Loucy (cell line): ENCODE measurements around the gene FAM111B.

Source experiments
- H2AFZ ChIP-seq: fragments of 200-600 bp; sonication (generic); 2 replicates; pipeline ENCODE4 v1.6.0; 2016; ENCODE audit warnings: antibody characterized with exemption, mild to moderate bottlenecking, low read length, moderate library complexity
- H3F3A ChIP-seq: fragments of 200-600 bp; 2 replicates; pipeline ENCODE4 v1.6.0; 2016; ENCODE audit warnings: antibody characterized with exemption, low read depth, mild to moderate bottlenecking
- H3K27me3 ChIP-seq: fragments of 200-600 bp; sonication (generic); 2 replicates; pipeline ENCODE4 v1.6.1; 2014; ENCODE audit warnings: low read length, mild to moderate bottlenecking; ENCODE audit not compliant: insufficient read depth, poor library complexity, severe bottlenecking
- H3K36me3 ChIP-seq: fragments of 200-600 bp; sonication (generic); 2 replicates; pipeline ENCODE4 v1.6.1; 2016; ENCODE audit warnings: low read length; ENCODE audit not compliant: insufficient read depth
- H3K4me1 ChIP-seq: fragments of 200-600 bp; sonication (generic); 2 replicates; pipeline ENCODE4 v1.5.1; 2014; ENCODE audit warnings: low read length, mild to moderate bottlenecking; ENCODE audit not compliant: insufficient read depth, poor library complexity, severe bottlenecking
- H3K4me2 ChIP-seq: fragments of 200-600 bp; sonication (generic); 2 replicates; pipeline ENCODE4 v1.6.0; 2014; ENCODE audit warnings: antibody characterized with exemption, low read length, low read depth, mild to moderate bottlenecking; ENCODE audit not compliant: poor library complexity, severe bottlenecking
- H3K4me3 ChIP-seq: fragments of 200-600 bp; sonication (generic); 2 replicates; pipeline ENCODE4 v1.5.1; 2014; ENCODE audit warnings: low read length, mild to moderate bottlenecking, mixed read lengths; ENCODE audit not compliant: poor library complexity, severe bottlenecking
- H3K79me2 ChIP-seq: fragments of 200-600 bp; sonication (generic); 2 replicates; pipeline ENCODE4 v1.6.1; 2014; ENCODE audit warnings: low read length; ENCODE audit not compliant: insufficient read depth
- H3K9ac ChIP-seq: fragments of 200-600 bp; sonication (generic); 2 replicates; pipeline ENCODE4 v1.6.0; 2014; ENCODE audit warnings: mild to moderate bottlenecking, low read depth, low read length, moderate library complexity; ENCODE audit not compliant: poor library complexity, severe bottlenecking
- H3K9me2 ChIP-seq: fragments of 200-600 bp; sonication (generic); replicated peaks from 2 replicates; pipeline ENCODE4 v1.6.1; 2016; ENCODE audit warnings: low read depth, low read length, mixed read lengths
- H3K9me3 ChIP-seq: fragments of 200-600 bp; sonication (generic); 2 replicates; pipeline ENCODE4 v1.6.1; 2014; ENCODE audit warnings: mild to moderate bottlenecking, antibody characterized with exemption, low read length, low read depth; ENCODE audit not compliant: insufficient read depth
- H4K20me1 ChIP-seq: fragments of 200-600 bp; sonication (generic); 2 replicates; pipeline ENCODE4 v1.6.0; 2014; ENCODE audit warnings: antibody characterized with exemption, low read length, mild to moderate bottlenecking; ENCODE audit not compliant: insufficient read depth, poor library complexity, severe bottlenecking
- EZH2phosphoT487 ChIP-seq: fragments of 200-600 bp; IDR thresholded peaks from 2 replicates; pipeline ENCODE4 v1.6.1; 2018; ENCODE audit warnings: antibody characterized with exemption, mild to moderate bottlenecking, moderate library complexity, borderline replicate concordance
- TF ChIP-seq, protein P1 (sequence below): fragments of 200-600 bp; sonication (generic); conservative IDR thresholded peaks from 2 replicates; pipeline ENCODE4 v1.5.1; 2014; ENCODE audit warnings: mild to moderate bottlenecking, antibody characterized with exemption, low read length

Gene FAM111B

DNA sequence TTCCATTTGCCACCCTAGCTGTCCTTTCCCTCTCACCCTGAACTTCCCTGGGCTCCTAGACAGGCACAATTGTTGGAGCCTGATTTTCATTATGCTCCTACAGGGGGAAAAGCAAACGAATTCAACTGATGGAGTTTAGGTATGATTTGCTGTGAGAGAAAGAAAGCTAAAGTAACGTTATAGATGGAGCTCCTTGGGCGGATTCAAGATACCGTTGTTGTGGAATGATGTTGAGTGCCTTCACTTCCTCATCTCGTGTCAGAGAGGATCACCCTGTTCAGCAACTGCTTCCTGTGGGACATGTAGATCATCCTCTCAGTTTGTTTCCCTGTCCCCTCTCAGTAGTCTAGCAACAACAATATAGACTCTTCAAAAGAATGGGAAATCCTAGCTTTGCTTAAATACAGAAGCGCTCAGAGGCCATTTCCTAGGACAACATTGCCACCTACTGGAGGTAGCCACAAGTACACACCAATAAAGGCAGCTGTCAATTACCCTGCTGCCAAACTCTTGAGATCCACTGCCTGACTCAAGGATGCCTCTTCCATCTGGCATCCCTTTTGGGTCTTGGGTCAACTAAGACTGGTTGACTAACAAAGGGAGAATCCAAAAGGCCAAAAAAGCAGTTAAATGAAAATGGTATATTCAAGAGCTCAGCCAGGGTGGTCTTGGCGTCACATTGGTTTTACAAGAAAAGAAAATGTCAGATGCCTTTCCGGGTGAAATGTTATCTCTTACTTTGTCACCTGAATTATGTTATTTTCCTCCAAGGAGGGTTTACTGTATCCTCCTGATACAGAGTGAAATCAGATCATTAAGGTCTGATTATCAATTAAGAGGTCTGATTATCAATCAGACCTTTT lies 51.4 kb downstream of the FAM111B start:
- Histone ChIP-seq H3K4me2 (no peak overlapping the region), H3K9ac (no peak overlapping the region), H2AFZ (no peak overlapping the region)

DNA sequence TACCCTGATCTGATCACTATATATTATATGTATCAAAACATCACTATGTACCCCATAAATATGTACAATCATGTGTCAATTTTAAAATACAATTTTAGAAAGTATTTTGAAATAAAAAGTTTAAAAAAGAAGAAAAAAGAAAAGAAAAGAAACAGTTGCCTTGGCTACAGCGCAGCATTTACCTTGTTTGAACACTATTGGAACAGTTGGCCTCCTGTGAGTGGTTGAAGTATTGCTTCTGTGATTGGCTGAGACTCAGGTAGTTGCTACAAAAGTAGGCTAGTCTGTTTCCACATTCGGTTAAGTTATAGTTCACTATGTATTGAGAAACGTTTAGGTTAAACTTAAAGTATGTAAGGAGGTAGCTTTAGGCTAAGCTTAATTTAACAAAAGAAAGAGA lies 57.0 kb downstream of the FAM111B start:
- Histone ChIP-seq H3K4me1 (no peaks in the 10 kb centered on the region), H3K79me2 (no peaks in the 10 kb centered on the region), H4K20me1 (no peaks in the 10 kb centered on the region), H3K9me2 (no peaks in the 10 kb centered on the region), H3K9ac (no peak overlapping the region), H3K4me3 (no peak overlapping the region), H3K36me3 (no peaks in the 10 kb centered on the region), H3K4me2 (no peak overlapping the region), H3K9me3 (no peaks in the 10 kb centered on the region), H3K27me3 (no peaks in the 10 kb centered on the region), H2AFZ (no peak overlapping the region), H3F3A (no peaks in the 10 kb centered on the region)
- TF ChIP-seq, protein P1, sequence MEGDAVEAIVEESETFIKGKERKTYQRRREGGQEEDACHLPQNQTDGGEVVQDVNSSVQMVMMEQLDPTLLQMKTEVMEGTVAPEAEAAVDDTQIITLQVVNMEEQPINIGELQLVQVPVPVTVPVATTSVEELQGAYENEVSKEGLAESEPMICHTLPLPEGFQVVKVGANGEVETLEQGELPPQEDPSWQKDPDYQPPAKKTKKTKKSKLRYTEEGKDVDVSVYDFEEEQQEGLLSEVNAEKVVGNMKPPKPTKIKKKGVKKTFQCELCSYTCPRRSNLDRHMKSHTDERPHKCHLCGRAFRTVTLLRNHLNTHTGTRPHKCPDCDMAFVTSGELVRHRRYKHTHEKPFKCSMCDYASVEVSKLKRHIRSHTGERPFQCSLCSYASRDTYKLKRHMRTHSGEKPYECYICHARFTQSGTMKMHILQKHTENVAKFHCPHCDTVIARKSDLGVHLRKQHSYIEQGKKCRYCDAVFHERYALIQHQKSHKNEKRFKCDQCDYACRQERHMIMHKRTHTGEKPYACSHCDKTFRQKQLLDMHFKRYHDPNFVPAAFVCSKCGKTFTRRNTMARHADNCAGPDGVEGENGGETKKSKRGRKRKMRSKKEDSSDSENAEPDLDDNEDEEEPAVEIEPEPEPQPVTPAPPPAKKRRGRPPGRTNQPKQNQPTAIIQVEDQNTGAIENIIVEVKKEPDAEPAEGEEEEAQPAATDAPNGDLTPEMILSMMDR = no peak
- TF ChIP-seq EZH2phosphoT487 = no peak

More for the DNA sequence above, 51.4 kb downstream of the FAM111B start:
- Histone ChIP-seq H3K79me2 (peaks cover 1% of the 10 kb centered on the region; the same call in 1 of the 2 replicates), H3K4me3 (no peak overlapping the region), H3K27me3 (no peaks in the 10 kb centered on the region), H3F3A (no peaks in the 10 kb centered on the region; the same call in 1 of the 2 replicates), H3K4me1 (peaks cover 23% of the 10 kb centered on the region), H3K9me2 (no peaks in the 10 kb centered on the region), H4K20me1 (no peaks in the 10 kb centered on the region), H3K36me3 (no peaks in the 10 kb centered on the region), H3K9me3 (no peaks in the 10 kb centered on the region)
- TF ChIP-seq, protein P1 = peak; percentile 84
- TF ChIP-seq EZH2phosphoT487 = no peak

DNA sequence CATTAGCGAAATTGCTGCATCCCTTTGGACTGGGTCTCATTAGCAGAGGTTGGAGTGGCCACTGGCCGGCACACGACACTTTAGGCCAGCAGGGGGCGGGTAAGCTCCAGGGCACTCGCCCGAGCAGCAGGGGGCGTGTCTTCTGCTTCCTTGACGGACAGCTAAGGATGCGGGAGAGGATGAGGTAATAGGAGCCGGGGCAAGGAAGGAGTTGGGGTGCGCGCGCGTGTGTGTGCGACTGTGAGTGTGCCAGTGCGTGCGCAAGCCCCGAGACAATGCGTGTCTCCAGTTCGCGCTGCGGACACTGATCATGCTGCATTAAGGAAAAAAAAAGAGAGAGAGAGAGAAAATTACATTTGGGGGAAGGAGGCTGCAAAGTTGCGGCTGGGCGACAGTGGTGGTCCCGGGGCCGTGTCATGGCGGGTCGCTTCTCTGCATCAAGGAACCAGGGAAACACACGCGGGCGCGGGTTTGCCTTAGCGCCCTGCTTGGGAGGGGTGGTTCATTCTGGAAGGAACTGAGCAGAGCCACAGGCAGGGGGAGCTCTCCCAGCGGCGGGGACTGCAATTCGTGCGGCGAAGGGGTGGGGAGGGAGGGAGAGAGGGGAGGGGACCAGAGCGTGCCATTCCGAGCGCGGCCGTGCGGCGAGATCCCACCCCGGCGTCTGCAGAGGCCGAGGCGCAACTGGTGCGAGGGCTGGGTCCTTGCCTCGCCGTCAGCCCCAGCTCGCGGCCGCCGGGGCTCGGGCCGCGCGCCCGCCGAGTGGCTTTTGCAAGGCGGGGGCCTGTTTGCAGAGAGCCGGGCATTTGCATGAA lies 64.7 kb downstream of the FAM111B start, which contains the start of gene DTX4:
DTX4 (plus strand) TSS at position 625 of the 815 bp plus-strand sequence. CDS start 464 bp downstream, outside the sequence.
- H3K9ac ChIP-seq = peak within 1 kb of the TSS; percentile 75
- peaks cover 4% of the 10 kb centered on the region for H4K20me1 ChIP-seq
- no peaks in the 10 kb centered on the region for H3K36me3 ChIP-seq
- H3F3A ChIP-seq = no peaks in the 10 kb centered on the region
- H3K4me1 ChIP-seq = peaks cover 9% of the 10 kb centered on the region
- no peak for TF ChIP-seq EZH2phosphoT487
- TF ChIP-seq, protein P1 = peak; percentile 71
- peak within 1 kb of the TSS; percentile 98 for H2AFZ ChIP-seq
- peak within 1 kb of the TSS; percentile 88 for H3K4me3 ChIP-seq
- no peaks in the 10 kb centered on the region; the same call in 1 of the 2 replicates for H3K79me2 ChIP-seq
- H3K4me2 ChIP-seq = peak within 1 kb of the TSS; percentile 95
- H3K27me3 ChIP-seq = peaks cover 5% of the 10 kb centered on the region
- no peaks in the 10 kb centered on the region for H3K9me2 ChIP-seq
- no peaks in the 10 kb centered on the region for H3K9me3 ChIP-seq
